NK-92 (cell line): ENCODE data around the gene DUSP7.

ENCODE experiments used
- DNase-seq: peaks from one replicate; lab custom pipeline; 2025; ENCODE audit not compliant: unreplicated experiment; lab: John Stamatoyannopoulos, UW

The DUSP7 gene

DNA sequence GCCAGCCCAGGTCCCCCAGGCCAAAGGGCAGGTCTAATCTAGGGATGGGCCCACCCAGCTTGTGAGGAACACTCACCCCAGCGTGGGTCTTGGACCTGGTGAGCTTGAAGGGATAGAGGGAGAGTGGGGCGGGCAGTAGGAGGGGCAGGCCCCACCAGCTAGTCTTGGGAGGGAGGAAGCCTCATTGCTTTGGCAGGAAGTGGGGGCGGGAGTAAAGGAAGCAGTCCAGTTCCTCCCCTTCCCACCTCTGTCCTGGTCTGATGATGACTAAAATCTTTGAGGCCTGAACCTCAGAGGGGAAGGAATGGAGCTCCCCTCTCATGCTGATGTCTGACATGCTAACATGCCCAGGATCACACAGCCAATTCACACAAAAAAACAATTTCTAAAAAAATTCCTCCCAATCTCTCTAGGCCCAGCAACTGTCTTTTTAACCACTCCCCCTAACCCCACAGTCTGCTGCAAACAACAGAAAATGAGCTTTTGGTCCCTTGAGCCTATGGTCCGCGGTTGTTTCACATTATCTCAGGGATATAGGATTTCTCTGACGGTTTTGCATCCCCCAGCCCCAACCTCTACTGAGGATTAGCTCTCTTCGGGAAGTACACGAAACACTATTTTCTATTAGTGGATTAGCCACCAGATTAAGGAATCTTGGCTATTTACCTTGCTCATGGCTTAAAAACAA, 30.7 kb upstream of the DUSP7 start:
- no peak for DNase-seq

DNA sequence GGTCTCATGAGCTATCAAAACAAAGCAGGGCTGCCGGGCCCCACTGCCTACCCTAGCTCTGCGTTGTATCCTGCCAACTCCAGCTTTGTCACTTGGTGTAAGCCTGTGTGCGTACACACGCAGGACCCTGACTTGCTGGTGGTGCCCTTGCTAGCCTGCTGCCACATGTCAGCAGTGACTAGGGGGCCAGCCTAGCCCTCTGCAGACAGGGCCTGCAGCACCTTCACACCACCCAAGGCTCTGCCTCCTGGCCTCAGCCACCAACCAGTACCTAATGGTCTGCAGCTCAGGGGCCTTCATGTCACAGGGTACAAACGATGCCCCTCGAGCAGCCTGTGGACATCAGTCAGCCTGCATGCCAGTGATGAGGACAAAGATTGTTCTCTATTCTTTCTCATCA, 30.1 kb upstream of the DUSP7 start:
- DNase-seq = no peak

DNA sequence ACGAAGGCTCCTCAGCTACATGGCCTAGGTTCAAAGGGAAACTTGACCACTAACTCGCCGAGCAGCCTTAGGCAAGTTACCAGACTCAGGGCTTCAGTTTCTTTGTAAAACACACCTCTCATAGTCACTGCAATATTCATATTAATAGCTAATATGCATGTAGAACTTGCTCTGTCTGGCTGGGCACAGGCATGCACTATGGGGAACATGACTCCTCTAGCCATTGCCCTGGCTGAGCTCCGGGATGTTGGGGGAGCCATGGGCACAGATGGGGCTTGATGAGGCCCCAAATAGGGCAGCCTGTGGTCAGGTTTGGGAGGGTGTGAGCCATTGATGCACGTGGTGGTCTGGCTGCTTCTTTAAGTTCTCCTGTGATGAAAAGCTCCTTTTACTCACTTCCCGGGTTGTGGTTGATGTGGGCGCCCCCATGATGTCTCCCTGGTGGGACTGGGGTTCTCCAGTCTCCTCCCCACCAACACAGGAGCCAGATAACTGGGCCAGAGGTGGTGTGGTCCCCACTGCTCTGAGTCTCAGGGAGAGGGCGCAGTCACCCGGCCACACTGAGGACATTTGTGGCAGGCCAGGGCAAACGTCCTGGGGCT, 29.4 kb upstream of the DUSP7 start:
- DNase-seq = no peak

- no peak for DNase-seq
Observed at GRCh38 chr3:52084954-52085680, 28.7 kb upstream of the DUSP7 start.

DNA sequence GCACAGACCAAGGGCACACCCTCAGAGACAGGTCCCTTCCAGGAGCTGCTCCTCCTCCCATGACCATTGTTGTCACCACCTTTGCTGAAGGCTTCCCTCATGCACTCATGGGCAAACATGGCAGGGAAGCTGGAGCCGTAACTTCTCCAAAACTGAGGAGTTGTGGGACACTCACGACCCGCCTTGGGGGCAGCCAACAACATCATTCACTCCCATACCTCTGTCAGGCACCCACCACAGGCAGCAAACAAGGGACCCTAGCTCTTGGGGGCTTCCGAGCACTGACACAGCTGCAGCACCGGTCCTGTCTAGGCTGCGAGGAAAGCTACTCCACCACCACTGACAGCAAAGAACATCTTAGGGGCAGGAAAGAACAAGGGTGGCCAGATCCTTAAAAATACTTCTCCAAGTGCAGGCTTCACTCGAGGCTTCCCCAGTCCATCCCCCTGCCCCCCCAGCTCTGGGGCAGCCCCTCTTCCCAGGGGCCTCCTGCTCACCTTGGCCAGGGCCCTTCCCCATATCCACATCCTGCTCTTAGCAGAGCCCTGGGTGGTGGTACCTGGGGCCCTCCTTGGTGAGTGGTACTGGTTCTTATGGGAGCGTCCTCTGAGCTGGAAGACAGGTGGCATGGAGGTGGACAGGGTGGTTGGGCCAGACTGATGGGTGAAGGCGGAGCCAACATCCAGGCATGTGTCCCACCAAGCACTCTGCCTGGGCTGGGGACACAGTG, 28.0 kb upstream of the DUSP7 start:
- no peak for DNase-seq

DNA sequence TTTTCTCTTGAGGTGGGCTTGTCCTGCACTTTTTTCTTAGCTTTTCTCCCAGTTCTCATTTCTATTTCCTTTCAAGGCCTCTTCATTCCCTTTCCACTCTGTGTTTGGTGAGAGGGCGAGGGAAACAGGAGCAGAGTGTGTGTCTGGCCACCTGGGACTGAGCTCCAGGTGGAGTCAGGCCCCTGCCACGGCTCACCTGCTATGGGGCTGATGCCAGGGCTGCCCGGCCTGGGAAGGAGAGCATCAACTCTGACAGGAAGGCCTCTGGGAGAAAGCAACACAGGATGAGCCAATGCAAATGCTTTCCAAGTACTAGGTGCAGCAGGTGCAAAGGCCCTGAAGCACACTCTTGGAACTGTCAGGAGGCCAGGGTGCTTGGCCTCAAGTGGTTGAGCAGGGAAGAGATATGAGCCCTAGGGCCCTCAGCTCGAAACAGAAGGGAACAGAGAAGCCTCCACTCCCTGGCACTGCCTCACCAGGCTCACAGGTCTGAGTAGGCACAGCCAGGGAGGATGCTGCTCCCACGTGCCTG, 27.3 kb upstream of the DUSP7 start:
- no peak for DNase-seq

- no peak for DNase-seq
Observed at GRCh38 chr3:52082951-52083350, 26.6 kb upstream of the DUSP7 start.

DNA sequence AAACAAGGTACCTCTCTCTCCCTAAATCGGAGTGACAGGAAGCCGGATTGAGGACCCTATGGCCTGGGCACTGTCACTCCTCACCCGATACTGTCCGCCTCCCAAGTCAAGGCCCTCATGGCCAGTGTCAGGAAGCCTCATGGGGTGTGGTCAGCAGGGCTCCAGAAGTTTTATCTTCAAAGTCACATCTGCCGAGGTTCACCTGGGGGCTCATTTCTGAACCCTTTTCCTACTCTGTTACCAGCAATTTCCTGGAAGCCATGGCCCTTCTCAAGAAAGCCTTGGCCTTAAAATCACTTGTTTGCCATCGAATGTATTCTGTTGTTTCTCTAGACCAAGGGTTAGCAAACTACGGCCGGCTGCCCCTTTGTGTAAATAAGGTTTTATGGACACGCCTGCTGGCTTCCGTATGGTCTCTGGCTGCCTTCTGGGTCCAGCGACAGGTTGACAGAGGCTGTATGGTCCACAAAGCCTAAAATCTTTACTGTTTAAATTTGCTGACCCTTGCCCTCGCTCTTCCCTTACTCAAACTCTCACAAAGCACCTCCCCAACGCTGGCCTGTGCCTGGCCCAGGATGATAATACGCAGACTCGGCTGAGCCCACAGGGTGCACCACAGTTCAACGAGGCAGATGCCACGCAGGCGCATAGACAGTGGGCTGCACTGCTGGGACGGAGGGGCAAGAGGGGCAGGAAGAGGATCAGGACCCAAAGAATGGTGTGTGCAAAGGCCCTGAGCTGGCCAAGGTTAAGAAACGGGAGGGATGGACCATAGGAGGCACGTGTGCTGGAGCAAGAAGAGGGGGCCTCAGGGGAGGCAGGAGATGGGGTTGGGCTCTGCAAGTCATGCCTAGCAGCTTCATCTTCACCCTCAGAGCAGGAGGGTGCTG, 24.7 kb upstream of the DUSP7 start:
- DNase-seq = no peak

DNA sequence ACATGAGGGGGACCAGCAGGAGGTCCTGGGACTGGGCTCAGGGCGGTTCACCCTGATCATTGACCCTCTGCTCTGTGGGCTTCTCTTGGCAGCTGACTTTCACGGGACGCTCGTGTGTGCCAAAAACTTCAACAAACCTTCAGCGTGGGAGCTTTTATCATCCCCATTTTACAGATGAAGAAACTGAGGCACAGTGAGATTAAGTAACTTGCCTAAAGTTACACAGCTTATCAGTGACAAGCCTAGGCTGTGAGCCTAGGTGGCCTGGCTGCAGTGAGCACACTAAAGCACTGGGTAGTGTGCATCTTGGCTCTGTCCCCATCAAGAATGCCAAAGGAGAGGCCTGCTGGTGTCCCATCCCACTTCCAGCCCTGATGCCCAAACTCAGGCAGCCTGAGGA, 23.6 kb upstream of the DUSP7 start:
- no peak for DNase-seq

DNA sequence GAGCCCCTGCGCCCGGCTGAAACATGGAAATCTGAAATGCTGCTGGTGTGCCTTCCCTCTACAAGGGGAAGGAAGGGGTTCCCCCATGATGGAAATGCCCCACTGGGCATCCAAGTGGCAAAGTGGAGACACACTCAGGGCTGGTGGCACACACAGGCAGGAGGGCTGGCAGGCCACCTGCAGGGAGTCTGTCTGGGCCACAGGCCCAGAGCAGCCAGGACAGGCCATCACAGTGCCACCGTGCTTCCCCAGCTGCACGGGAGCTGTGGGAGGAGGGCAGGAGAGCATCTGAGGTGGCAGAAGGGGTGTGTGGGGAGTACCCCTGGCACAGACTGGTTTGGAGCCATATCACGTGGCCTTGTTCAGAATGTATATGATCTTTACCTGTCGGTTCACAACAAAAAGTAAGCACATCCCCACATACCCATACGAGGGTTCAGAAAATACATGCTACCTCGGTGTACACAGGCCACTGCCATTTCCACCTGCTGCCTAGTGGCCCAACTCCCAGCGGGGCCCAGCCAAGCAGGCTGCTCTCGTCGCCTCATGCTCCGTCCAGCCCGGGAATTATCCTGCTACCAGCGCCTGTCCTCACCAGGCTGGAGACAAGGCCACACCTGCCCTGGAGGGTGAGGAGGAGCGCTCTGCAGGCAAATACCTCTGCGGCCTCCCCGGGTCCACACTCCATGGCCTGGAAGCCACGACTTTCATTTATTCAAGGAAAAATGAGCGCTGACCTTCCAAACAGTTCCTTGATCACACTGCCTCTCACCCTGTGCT, 22.6 kb upstream of the DUSP7 start:
- DNase-seq = no peak

- no peak for DNase-seq
Observed at GRCh38 chr3:52077925-52078324, 21.6 kb upstream of the DUSP7 start.

DNA sequence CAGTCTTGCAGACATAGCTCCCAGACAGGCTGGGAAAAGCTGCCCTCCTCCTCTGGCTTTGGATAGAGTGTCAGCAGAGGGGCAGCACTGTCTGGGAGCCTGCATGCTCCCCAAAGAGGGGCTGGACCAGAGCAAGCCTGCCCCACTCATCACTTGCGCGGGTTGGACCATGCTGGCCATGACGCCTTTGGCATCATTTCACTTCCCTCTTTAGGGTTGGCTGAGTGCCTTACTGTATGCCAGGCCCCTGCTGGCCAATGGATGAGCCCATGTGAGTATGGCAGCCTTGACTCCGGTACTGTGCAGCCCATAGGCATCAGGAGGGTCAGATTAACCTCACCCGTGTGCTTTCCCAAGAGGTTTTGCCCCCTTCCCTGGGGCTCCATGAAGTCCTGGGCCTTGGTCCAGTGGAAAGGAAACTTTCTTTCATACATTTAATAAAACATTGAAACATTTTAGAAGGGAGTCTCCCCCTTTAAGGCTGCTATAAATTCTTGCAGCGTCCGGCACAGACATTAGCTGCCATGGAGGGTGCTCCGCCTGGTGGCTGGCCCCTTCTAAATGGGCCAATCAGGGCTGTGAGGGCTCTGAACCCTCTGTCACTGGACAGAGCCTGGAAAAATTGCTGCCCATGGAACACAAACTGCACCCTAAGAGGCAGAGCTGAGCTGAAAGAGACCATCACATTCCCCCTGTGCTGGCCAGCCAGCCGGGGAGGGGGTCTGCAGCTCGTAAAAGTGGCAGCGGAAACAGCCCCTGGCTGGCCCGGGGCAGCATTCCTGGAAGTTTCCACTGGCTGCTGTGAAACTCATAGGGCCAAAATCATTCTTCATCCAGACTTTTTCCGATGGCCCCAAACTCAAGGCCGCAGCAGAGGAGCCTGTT, 20.8 kb upstream of the DUSP7 start:
- DNase-seq = no peak

GRCh38 chr3:52073490-52073889, 17.1 kb upstream of the DUSP7 start:
- no peak for DNase-seq

- DNase-seq = no peak
Observed at GRCh38 chr3:52072471-52072870, 16.1 kb upstream of the DUSP7 start.

GRCh38 chr3:52072020-52072419, 15.6 kb upstream of the DUSP7 start:
- no peak for DNase-seq

GRCh38 chr3:52070724-52071621, 14.6 kb upstream of the DUSP7 start:
- no peak for DNase-seq

GRCh38 chr3:52069855-52070254, 13.5 kb upstream of the DUSP7 start:
- DNase-seq = no peak

DNA sequence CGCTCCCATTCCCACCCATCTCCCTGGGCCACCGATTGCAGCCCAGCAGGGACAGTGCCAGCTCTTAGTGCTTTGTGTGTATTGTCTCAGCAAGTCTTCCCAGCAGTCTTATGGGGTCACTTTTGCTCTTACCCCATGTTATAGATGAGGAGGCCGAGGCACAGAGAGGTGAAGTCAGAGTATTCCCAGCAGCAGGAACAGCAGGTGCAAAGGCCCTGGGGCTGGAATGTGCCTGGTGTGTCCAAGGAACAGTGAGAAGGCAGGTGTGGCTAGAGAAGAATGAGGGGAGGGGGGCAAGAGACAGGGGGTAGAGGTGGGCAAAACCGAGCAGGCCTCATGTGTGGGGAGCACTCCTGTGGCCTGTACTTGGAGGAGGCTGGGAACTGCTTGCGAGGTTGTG, 12.8 kb upstream of the DUSP7 start:
- no peak for DNase-seq
